Suprapubic skin (tissue), 4 donors: Measurements from ENCODE around the gene FAM78B.

Experiments used
- EP300 ChIP-seq: sonication (generic); formaldehyde crosslinking; IDR thresholded peaks from one replicate; pipeline ENCODE4 v1.6.1; 2017; ENCODE audit warnings: antibody characterized with exemption
- POLR2A ChIP-seq, 2 donors: fragments of 450-650 bp; IDR thresholded peaks; one replicate each; pipeline ENCODE4 v1.6.1; 2017; ENCODE audit warnings: antibody characterized with exemption in 2 of 2, mild to moderate bottlenecking in 2 of 2, moderate library complexity in 2 of 2
- POLR2AphosphoS5 ChIP-seq, 3 donors: sonication (generic); formaldehyde crosslinking; IDR thresholded peaks; one replicate each; pipeline ENCODE4 v1.6.1; 2017; ENCODE audit warnings: antibody characterized with exemption in 3 of 3
- TF ChIP-seq, protein P1 (sequence below), 2 donors: fragments of 200-600 bp in 1 of 2; fragments of 450-650 bp in 1 of 2; sonication (generic) in 1 of 2; IDR thresholded peaks; one replicate each; pipeline ENCODE4 v1.5.1; 2016 to 2019; ENCODE audit warnings: antibody characterized with exemption in 2 of 2, mild to moderate bottlenecking in 1 of 2, moderate library complexity in 1 of 2

- TF ChIP-seq POLR2A (IDR thresholded peaks at IDR 0.05), result no peak
- TF ChIP-seq, protein P1, sequence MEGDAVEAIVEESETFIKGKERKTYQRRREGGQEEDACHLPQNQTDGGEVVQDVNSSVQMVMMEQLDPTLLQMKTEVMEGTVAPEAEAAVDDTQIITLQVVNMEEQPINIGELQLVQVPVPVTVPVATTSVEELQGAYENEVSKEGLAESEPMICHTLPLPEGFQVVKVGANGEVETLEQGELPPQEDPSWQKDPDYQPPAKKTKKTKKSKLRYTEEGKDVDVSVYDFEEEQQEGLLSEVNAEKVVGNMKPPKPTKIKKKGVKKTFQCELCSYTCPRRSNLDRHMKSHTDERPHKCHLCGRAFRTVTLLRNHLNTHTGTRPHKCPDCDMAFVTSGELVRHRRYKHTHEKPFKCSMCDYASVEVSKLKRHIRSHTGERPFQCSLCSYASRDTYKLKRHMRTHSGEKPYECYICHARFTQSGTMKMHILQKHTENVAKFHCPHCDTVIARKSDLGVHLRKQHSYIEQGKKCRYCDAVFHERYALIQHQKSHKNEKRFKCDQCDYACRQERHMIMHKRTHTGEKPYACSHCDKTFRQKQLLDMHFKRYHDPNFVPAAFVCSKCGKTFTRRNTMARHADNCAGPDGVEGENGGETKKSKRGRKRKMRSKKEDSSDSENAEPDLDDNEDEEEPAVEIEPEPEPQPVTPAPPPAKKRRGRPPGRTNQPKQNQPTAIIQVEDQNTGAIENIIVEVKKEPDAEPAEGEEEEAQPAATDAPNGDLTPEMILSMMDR (IDR thresholded peaks at IDR 0.05), result no peak
- TF ChIP-seq EP300, result no peak
- no peak for TF ChIP-seq POLR2AphosphoS5 (IDR thresholded peaks at IDR 0.05)
Observed at GRCh38 chr1:166145499-166145898, 21.3 kb downstream of the FAM78B start.
